ENCODE measurements around the gene MMP24.
"Not testable (repeated sequence)": the region's sequence is repeated elsewhere in the genome, so short reads cannot be mapped to it uniquely, and the experiment has no call there.

MMP24 gene

DNA sequence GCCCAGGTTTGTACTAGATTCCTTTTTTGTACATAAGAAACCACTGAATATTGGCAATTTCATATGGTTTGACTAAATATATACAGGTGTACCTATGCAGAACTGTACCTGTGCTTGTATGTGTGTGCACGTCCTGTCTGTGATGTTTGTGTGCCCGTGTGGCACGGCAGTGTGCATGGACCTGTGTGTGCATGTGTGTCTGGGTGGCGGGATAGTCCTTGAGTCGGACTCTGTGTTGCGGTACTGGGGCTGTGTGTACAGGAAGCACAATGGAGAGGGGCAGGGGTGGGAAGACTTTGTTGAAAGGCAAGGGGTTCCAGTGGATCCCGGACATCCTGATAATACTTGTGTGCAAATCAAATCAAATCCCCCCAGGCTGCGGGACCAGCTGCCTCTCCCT is 69.2 kb downstream of the MMP24 start:
- DNase-seq: no peak

DNA sequence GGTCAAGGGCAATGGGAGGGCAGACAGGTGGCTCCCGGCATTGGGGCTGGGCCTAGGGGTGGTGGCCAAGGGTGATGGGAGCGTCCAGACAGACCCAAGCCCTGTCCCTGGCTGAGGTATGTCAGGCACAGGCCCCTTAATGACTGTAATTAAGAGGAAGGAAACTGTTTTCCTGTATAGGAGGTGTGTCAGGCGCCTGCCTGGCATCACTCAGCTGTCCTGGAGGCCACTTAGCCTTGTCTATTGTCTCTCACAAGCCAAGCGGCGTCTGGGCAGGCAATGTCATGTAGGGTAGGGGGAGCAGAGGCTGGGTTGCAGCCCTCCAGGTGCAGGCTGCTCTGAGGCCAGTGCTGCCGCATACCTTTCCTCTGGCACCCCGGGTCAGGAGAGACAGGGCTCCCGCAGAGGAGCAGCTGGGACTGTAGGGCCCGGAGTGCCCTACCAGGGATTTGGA is 69.6 kb downstream of the MMP24 start:
- DNase-seq: no peak

- no peak for DNase-seq
These were observed 70.7 kb downstream of the MMP24 start for GRCh38 chr20:35297155-35297554.

GRCh38 chr20:35297740-35298139 is 71.2 kb downstream of the MMP24 start:
- DNase-seq: no peak

DNA sequence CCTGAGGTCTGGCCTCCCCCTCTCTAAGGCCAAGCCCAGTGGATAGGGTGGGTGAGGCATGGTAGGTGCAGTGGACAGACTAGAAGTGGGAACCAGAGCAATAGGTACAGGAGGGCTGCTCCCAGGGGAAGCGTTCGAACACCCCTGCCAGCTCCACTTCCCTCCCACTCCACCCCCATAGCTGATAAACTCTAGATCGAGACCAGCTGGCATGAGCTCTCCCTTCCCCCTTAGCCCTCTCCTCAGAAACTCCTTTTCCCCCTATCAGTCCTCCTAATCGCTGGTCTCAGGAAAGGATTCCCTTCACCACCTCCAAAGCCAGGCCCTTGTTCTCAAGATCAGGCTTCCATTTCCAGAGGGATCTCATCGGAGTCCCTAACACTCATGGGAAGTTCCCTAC is 71.8 kb downstream of the MMP24 start:
- no peak for DNase-seq

DNA sequence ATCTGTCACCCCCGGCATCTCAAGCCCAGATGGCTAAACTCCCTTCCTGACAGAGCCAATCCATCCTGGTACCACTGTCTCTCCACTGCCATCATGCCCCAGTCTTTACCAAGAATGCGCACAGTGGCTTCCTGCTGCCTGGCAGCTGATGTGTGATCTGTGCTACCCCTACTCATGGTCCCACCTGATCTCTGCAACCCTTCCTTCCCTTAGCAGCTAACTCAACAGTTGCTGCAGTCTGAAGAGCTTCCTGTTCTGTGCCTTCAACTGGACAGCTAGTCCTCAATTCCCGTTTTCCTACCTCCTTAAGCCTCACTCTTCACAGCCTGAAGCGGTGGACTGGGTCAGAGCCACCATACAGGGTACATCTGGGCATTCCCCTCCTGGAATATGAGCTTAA is 73.3 kb downstream of the MMP24 start:
- DNase-seq: peak; percentile 34

- no peak for DNase-seq
These were observed 74.2 kb downstream of the MMP24 start for GRCh38 chr20:35300469-35301262.

- DNase-seq: no peak
These were observed 74.9 kb downstream of the MMP24 start for GRCh38 chr20:35301426-35301825.

DNA sequence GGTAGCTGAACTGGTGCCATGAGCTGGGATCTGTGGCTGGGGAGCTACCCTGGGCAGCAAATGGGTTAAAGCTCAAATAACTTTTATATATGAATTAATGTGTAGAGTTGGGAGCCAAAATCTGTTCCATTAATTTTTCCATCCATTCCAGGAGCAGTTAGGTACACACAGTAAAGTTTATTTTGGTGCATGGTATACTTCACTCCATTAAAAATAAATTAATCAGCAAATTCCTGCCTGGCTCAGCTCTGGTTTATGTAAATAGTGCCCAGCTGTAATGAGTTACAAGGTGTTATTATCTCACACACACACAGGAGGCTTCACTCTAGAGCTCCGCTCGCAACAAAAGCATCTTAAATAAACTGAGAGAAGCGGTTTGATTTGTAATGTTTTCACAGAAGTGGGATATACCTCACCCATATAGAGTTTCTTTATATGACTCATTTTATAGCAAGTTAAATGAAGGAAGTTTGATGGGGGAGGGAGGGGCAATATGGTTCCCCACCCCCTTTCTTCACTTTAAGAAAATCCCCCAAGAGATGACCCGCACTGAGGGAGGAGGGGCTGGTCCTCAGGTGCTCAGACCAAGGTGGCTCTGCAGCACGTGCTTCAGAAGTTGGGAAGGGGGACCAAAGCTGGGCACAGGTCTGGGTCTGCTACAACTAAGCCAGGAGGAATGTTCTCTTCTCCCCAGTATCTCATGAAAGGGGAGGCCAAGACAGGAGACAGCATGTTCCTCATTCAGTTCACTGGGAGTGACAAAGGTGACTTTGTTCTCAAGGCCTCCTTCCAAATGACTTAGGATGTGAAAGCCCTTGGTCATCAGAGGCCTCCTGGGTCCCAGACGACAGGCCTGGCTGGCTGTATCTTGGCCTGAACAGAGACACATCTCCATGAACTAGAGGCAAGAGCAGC is 76.2 kb downstream of the MMP24 start:
- no peak for DNase-seq

- DNase-seq: no peak
These were observed 76.9 kb downstream of the MMP24 start for GRCh38 chr20:35303382-35303734.

DNA sequence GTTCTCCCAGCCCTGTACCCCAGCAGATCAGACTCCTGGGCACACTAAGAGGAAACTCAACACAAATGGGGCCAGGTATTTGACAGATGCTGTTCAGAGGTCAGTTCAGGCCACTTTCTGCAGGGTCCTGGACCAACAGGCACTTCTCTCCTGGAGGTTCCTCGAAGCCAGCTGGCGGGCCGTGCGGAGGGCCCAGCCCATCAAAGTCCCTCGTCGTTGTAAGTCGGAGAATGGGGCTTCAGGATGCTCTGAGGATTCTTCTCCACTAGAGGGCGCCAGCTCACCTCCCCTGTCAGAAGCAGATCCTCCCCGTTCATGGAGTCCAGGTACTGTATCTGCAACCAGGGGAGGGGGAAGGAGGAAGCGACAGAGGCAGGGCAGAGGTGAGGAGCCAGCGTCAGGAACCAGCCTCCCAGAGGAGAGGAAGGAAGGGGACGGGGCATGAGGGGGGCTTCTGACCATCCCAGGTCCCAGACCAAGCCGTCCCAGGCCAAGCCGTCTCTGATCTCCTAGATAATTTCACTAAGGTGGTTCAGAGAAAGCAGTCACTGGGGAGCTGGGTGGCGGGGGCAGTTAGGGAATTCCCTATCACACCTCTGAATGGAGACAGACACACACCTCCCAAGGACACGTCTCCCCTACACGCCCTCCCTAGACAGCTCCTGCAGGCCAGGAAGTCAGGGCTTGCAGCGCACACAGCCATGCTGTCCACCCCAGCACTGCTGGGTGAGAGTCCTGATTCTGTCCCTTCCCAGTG is 77.4 kb downstream of the MMP24 start:
- DNase-seq: peak; percentile 93

DNA sequence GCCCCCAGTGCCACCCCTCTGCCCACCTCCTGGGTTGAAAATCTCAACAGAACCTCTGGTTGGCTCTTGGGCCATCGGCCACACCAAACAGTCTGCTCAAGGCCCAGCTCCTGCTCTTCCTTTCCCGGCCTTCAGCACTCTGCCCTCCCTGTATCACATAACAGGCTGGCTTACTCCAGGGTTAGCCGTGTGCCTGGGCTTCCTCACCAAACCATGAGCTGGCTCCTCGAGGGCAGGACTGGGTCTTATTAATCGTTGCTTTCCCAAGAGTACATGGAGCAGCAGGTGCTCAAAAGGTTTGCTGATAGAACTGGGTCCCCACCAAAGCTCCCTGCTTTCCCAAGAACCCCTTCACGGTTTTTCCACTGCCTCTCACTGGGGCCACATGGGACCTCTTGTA is 78.5 kb downstream of the MMP24 start:
- no peak for DNase-seq

- DNase-seq: no peak
These were observed 79.4 kb downstream of the MMP24 start for GRCh38 chr20:35305682-35306556.

- peak; percentile 36 for DNase-seq
These were observed 80.5 kb downstream of the MMP24 start for GRCh38 chr20:35306931-35307517.

- peak; percentile 97 for DNase-seq
These were observed 81.5 kb downstream of the MMP24 start for GRCh38 chr20:35307666-35308653.

DNA sequence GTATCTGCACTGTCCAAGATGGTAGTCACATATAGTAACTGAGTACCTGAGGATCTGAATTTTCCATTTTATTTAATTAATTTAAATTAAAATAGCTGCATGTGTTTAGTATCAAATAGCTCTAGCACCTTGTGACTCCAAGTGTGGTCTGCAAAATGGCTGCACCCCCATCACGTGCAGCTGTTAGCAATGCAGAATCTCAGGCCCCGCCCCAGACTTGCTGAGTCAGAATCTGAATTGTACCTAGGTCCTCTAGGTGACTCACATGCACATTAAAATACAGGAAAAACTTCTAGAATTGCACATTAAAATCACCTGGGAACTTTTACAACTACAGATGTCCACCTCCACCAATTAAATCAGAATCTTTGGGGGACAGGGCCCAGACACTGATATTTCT is 84.9 kb downstream of the MMP24 start:
- no peak for DNase-seq

DNA sequence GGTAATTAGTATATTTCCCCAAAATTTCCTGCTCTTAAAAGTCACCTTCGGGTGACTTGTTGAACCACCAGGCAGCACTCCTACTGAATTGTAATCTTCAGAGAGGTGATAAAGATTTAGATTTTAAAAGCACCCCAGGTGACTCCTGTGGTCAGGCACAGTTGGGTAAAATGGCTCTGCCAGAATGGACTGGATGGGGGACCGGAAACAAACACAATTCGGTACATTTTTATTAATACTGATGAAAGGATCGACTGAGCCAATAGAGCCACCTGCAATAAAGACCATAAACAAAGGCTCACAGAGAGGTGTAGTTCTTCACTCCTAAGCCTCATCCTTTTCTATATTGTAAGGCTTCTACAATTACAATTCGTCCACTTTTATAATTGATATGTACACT is 85.3 kb downstream of the MMP24 start:
- DNase-seq: no peak

DNA sequence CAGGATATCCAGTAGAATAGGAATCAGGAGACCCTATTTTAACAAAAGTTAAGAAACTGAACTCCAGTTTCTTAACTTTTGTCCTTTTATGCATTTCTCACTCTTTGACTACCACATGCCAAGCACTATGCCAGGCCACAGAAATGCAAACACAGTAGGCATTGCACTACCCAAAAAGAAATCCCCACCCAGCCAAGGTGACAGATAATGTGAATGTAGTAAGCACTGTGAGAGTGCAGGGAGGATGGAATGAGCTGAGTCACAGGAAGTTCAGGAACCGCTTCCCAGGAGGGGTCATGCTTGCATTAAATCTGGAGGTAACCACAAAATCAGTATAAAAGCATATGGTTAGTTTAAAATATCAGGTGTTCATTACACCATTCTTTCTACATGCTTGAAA is 85.8 kb downstream of the MMP24 start:
- DNase-seq: no peak

- DNase-seq: peak; percentile 23
These were observed 88.5 kb downstream of the MMP24 start for GRCh38 chr20:35314816-35315631.

- DNase-seq: not testable (repeated sequence)
These were observed 89.1 kb downstream of the MMP24 start for GRCh38 chr20:35315632-35316020.
